Gastrocnemius medialis (tissue), 4 donors: ENCODE measurements around the gene AARS2.

Experiments
- POLR2A ChIP-seq, 2 donors: fragments of 450-650 bp; IDR thresholded peaks; one replicate each; pipeline ENCODE4 v1.6.1; 2017; ENCODE audit warnings: antibody characterized with exemption in 2 of 2, mild to moderate bottlenecking in 2 of 2, moderate library complexity in 2 of 2
- TF ChIP-seq, protein P1 (sequence below), 5 experiments: fragments of 450-650 bp in 3 of 5; fragments of 200-600 bp in 2 of 5; sonication (generic) in 2 of 5; IDR thresholded peaks in 4 of 5; conservative IDR thresholded peaks in 1 of 5; 1 replicate in 4 of 5; 2 replicates in 1 of 5; pipeline ENCODE4 v1.5.1; 2016 to 2019; ENCODE audit warnings: antibody characterized with exemption in 5 of 5, mild to moderate bottlenecking in 3 of 5, moderate library complexity in 3 of 5

DNA sequence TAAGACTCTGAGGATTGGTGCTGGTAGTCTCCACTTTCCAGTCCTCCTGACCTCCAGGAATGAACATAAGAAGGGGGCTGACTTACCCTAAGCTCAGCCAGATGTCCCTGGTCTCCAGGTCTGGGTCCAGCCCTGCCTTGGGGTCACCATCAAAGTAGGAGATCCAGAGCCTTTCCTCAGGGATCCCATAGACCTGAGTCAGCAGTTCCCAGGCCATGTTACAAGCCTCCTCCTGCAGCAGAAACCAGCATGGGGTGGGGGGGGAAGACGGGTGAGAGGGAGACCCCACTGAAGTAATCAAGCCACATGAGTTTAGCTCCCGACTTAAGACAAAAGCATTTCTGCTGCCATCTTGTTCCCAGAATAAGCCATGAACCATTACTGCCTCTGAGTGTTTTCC, 1.8 kb downstream of the AARS2 start:
- TF ChIP-seq, protein P1, sequence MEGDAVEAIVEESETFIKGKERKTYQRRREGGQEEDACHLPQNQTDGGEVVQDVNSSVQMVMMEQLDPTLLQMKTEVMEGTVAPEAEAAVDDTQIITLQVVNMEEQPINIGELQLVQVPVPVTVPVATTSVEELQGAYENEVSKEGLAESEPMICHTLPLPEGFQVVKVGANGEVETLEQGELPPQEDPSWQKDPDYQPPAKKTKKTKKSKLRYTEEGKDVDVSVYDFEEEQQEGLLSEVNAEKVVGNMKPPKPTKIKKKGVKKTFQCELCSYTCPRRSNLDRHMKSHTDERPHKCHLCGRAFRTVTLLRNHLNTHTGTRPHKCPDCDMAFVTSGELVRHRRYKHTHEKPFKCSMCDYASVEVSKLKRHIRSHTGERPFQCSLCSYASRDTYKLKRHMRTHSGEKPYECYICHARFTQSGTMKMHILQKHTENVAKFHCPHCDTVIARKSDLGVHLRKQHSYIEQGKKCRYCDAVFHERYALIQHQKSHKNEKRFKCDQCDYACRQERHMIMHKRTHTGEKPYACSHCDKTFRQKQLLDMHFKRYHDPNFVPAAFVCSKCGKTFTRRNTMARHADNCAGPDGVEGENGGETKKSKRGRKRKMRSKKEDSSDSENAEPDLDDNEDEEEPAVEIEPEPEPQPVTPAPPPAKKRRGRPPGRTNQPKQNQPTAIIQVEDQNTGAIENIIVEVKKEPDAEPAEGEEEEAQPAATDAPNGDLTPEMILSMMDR (IDR thresholded peaks at IDR 0.05 in 4 of 5, conservative IDR thresholded peaks at IDR 0.05 in 1 of 5), result no peak
- no peak for TF ChIP-seq POLR2A (IDR thresholded peaks at IDR 0.05)
